ENCODE data around the gene TAF1B.

- no peak for TF ChIP-seq CTCF (conservative IDR thresholded peaks at IDR 0.05; ENCODE audit: low read depth, low read length)
- no peak for TF ChIP-seq EZH2 (IDR thresholded peaks at IDR 0.05; ENCODE audit: borderline replicate concordance, low read depth, low read length, poor library complexity, severe bottlenecking)
Observed at GRCh38 chr2:9941996-9942390, 98.7 kb downstream of the TAF1B start.
